ENCODE data around the gene IQCN. TPM values are rescaled to one million over a fixed set of nuclear protein-coding genes. Genes with fewer than 3 reads are reported as not detected.

IQCN gene
- total and polyA plus RNA-seq, 2 donors (not counting 1 experiment from before 2014, with no cell fraction given): 52.0 to 63.6 TPM

DNA sequence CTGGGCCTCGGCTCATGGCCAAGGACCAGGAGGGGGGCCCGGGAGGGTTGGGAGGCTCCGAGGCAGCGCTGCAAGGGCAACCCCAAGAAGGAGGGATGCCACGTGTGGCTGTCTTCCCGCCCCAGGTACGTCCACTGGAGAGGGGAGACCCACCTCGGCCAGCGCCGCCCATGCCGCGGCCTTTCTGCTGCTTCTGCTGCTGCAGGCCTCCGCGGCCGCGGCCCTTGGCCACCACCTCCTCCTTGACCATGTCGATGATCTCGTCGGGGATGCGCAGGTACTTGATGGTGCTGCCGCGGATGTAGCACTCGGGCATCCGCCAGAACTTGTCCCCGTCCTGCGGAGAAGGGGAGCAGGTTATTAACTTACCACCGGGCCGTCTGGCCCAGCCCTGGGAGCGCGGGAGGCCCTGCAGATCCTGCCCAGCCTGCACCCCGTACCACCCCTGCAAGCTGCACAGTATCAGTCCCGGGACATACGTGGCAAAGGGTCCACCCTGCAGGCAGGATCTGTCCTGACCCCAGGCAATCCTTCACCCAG lies 35.3 kb upstream of the IQCN start:
- CTCF ChIA-PET: interaction anchor here (1.1 to 3.4 kb wide), 5 partner anchors 13 to 30 kb away, joined by 3 to 51 read pairs (median 4); partner anchors contain the start of genes JUND and LSM4
- ATAC-seq (ENCODE audit: low read depth): no peak
- peaks cover 0 to 38% of the 10 kb centered on the region in 2 experiments for H3K36me3 ChIP-seq (replicated peaks in 1 of 2; ENCODE audit: control extremely low read depth in 1 of 2, control insufficient read depth in 1 of 2, extremely low read depth in 1 of 2, insufficient read depth in 2 of 2, low read length in 1 of 2)
- Mint-ChIP-seq H3K9me3 (ENCODE audit: insufficient read depth) (no peaks in the 10 kb centered on the region), H3K4me1 (peaks cover 36% of the 10 kb centered on the region), H3K4me3 (no peak overlapping the region), H3K27ac (no peak overlapping the region), H3K27me3 (no peaks in the 10 kb centered on the region)
- no peaks in the 10 kb centered on the region for H3K27me3 ChIP-seq (replicated peaks in 1 of 4; ENCODE audit: control extremely low read depth in 1 of 4, control insufficient read depth in 3 of 4, insufficient read depth in 4 of 4, low read length in 3 of 4)
- TF ChIP-seq CTCF (IDR thresholded peaks at IDR 0.05) (no peak), EZH2 (IDR thresholded peaks at IDR 0.05; ENCODE audit: borderline replicate concordance, insufficient read depth, low read depth, low read length, poor library complexity, severe bottlenecking) (no peak)
- peaks cover 30 to 41% of the 10 kb centered on the region in 2 donors for H3K4me1 ChIP-seq (ENCODE audit: control insufficient read depth in 2 of 2, insufficient read depth in 2 of 2, low read length in 2 of 2)
- no peak overlapping the region for H3K4me3 ChIP-seq (ENCODE audit: control extremely low read depth in 1 of 5, extremely low read depth in 1 of 5, insufficient read depth in 1 of 5, low read depth in 2 of 5, low read length in 4 of 5)
- peaks cover 18% of the 10 kb centered on the region for H3K79me2 ChIP-seq (ENCODE audit: control insufficient read depth, insufficient read depth, low read length)
- 98% methylated on average over 33 of the region's 33 CpGs for WGBS (ENCODE audit: insufficient coverage)
- no peak overlapping the region for H3K9ac ChIP-seq (ENCODE audit: low read length)
- H3K9me3 ChIP-seq (ENCODE audit: control extremely low read depth in 1 of 3, control insufficient read depth in 2 of 3, insufficient read depth in 1 of 3, low read length in 2 of 3): no peaks in the 10 kb centered on the region
- no peaks in the 10 kb centered on the region for H4K20me1 ChIP-seq (ENCODE audit: control insufficient read depth, insufficient read depth, low read length, poor library complexity, severe bottlenecking)
- POLR2A ChIA-PET: interaction anchor here (0.6 to 4.7 kb wide), 4 partner anchors 18 to 250 kb away, joined by 3 to 63 read pairs (median 3); partner anchors contain the start of gene JUND
- H3K27ac ChIP-seq (ENCODE audit: low read length in 2 of 2): no peak overlapping the region
- H3K4me2 ChIP-seq (replicated peaks; ENCODE audit: low read depth, low read length, poor library complexity, severe bottlenecking): no peak overlapping the region
- no peak for DNase-seq
- no peak overlapping the region for H2AFZ ChIP-seq (ENCODE audit: insufficient read depth, low read depth, low read length, poor library complexity, severe bottlenecking)
- intact Hi-C loops (cut with micrococcal nuclease): no loop called here

DNA sequence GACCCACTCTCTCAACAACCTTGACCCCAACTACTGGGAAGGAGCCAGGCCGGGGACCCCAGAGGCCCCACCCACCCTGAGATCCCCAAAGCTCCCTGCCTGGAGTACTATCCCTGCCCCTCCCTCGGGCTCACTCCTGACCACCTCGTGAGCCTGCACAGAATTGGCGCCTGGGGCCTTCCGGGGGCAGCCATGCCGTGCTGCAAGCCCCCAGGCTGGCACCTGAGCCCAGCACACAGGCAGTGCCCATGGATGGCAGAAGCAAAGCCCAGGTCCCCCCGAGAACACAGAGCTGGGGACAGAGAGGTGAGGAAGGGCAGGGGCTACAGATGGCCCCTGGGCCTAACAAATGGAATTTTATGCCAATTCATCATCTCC lies 34.7 kb upstream of the IQCN start:
- DNase-seq (no peak), ATAC-seq (ENCODE audit: low read depth) (no peak)
- Histone ChIP-seq H3K27me3 (replicated peaks in 1 of 4; ENCODE audit: control extremely low read depth in 1 of 4, control insufficient read depth in 3 of 4, insufficient read depth in 4 of 4, low read length in 3 of 4) (no peaks in the 10 kb centered on the region), H3K9me3 (ENCODE audit: control extremely low read depth in 1 of 3, control insufficient read depth in 2 of 3, insufficient read depth in 1 of 3, low read length in 2 of 3) (no peaks in the 10 kb centered on the region), H3K4me1 (ENCODE audit: control insufficient read depth in 2 of 2, insufficient read depth in 2 of 2, low read length in 2 of 2) (peaks cover 35 to 48% of the 10 kb centered on the region in 2 donors), H3K36me3 (replicated peaks in 1 of 2; ENCODE audit: control extremely low read depth in 1 of 2, control insufficient read depth in 1 of 2, extremely low read depth in 1 of 2, insufficient read depth in 2 of 2, low read length in 1 of 2) (peaks cover 0 to 36% of the 10 kb centered on the region in 2 experiments), H2AFZ (ENCODE audit: insufficient read depth, low read depth, low read length, poor library complexity, severe bottlenecking) (no peak overlapping the region), H3K4me3 (ENCODE audit: control extremely low read depth in 1 of 5, extremely low read depth in 1 of 5, insufficient read depth in 1 of 5, low read depth in 2 of 5, low read length in 4 of 5) (no peak overlapping the region), H3K4me2 (replicated peaks; ENCODE audit: low read depth, low read length, poor library complexity, severe bottlenecking) (no peak overlapping the region), H3K27ac (ENCODE audit: low read length in 2 of 2) (no peak overlapping the region), H3K9ac (ENCODE audit: low read length) (no peak overlapping the region), H3K79me2 (ENCODE audit: control insufficient read depth, insufficient read depth, low read length) (peaks cover 13% of the 10 kb centered on the region), H4K20me1 (ENCODE audit: control insufficient read depth, insufficient read depth, low read length, poor library complexity, severe bottlenecking) (no peaks in the 10 kb centered on the region)
- POLR2A ChIA-PET: interaction anchor here (1.1 to 4.7 kb wide), 4 partner anchors 13 to 35 kb away, joined by 3 to 63 read pairs (median 14); partner anchors contain the start of genes IQCN, JUND and LSM4
- Mint-ChIP-seq H3K9me3 (ENCODE audit: insufficient read depth) (no peaks in the 10 kb centered on the region), H3K4me1 (peaks cover 40% of the 10 kb centered on the region), H3K4me3 (no peak overlapping the region), H3K27ac (no peak overlapping the region), H3K27me3 (no peaks in the 10 kb centered on the region)
- CTCF ChIA-PET: interaction anchor here (1.0 to 3.4 kb wide), 4 partner anchors 13 to 37 kb away, joined by 3 to 51 read pairs (median 4); partner anchors contain the start of gene JUND
- TF ChIP-seq CTCF (IDR thresholded peaks at IDR 0.05) (no peak), EZH2 (IDR thresholded peaks at IDR 0.05; ENCODE audit: borderline replicate concordance, insufficient read depth, low read depth, low read length, poor library complexity, severe bottlenecking) (no peak)
- intact Hi-C loops (cut with micrococcal nuclease): no loop called here
- 97% methylated on average over 5 of the region's 7 CpGs for WGBS (ENCODE audit: insufficient coverage)
